ENCODE measurements around the gene LRRC7.

The LRRC7 gene

GRCh38 chr1:69847670-69848069 lies 279.9 kb downstream of the LRRC7 start:
- Histone ChIP-seq H3K4me2 (ENCODE audit: low read depth, low read length) (no peak overlapping the region), H3K4me3 (ENCODE audit: low read length) (no peak overlapping the region), H3F3A (ENCODE audit: insufficient read depth, low read length) (no peaks in the 10 kb centered on the region), H3K9ac (ENCODE audit: low read length) (no peak overlapping the region), H2AFZ (ENCODE audit: low read length) (no peak overlapping the region), H3K79me2 (ENCODE audit: low read length) (no peaks in the 10 kb centered on the region), H3K4me1 (ENCODE audit: low read length) (no peaks in the 10 kb centered on the region), H3K9me2 (replicated peaks; ENCODE audit: insufficient read depth, low read length) (no peaks in the 10 kb centered on the region), H3K9me3 (replicated peaks; ENCODE audit: insufficient read depth, low read length) (no peaks in the 10 kb centered on the region), H3K36me3 (replicated peaks; ENCODE audit: insufficient read depth, low read length) (no peaks in the 10 kb centered on the region), H3K27me3 (replicated peaks; ENCODE audit: insufficient read depth, low read length) (no peaks in the 10 kb centered on the region), H3K27ac (ENCODE audit: low read length) (no peak overlapping the region), H4K20me1 (ENCODE audit: insufficient read depth, low read length) (no peaks in the 10 kb centered on the region)
- TF ChIP-seq CTCF (IDR thresholded peaks at IDR 0.05; ENCODE audit: low read length) (no peak), EZH2 (optimal IDR thresholded peaks at IDR 0.05; ENCODE audit: low read depth, low read length) (no peak), EZH2phosphoT487 (IDR thresholded peaks at IDR 0.05; ENCODE audit: low read length) (no peak)
- no peak for DNase-seq

- Histone ChIP-seq H3K4me1 (ENCODE audit: low read length) (no peaks in the 10 kb centered on the region), H3K4me3 (ENCODE audit: low read length) (no peak overlapping the region), H2AFZ (ENCODE audit: low read length) (no peak overlapping the region), H3K27ac (ENCODE audit: low read length) (no peak overlapping the region), H3K27me3 (replicated peaks; ENCODE audit: insufficient read depth, low read length) (no peaks in the 10 kb centered on the region), H3K9me3 (replicated peaks; ENCODE audit: insufficient read depth, low read length) (no peaks in the 10 kb centered on the region), H3K9ac (ENCODE audit: low read length) (no peak overlapping the region), H3F3A (ENCODE audit: insufficient read depth, low read length) (no peaks in the 10 kb centered on the region), H3K36me3 (replicated peaks; ENCODE audit: insufficient read depth, low read length) (no peaks in the 10 kb centered on the region), H3K4me2 (ENCODE audit: low read depth, low read length) (no peak overlapping the region), H3K79me2 (ENCODE audit: low read length) (no peaks in the 10 kb centered on the region), H4K20me1 (ENCODE audit: insufficient read depth, low read length) (no peaks in the 10 kb centered on the region), H3K9me2 (replicated peaks; ENCODE audit: insufficient read depth, low read length) (no peaks in the 10 kb centered on the region)
- TF ChIP-seq CTCF (IDR thresholded peaks at IDR 0.05; ENCODE audit: low read length) = no peak
- TF ChIP-seq EZH2 (optimal IDR thresholded peaks at IDR 0.05; ENCODE audit: low read depth, low read length) = no peak
- no peak for TF ChIP-seq EZH2phosphoT487 (IDR thresholded peaks at IDR 0.05; ENCODE audit: low read length)
- DNase-seq = no peak
These were observed 284.4 kb downstream of the LRRC7 start for GRCh38 chr1:69852151-69852550.

- Histone ChIP-seq H3K27ac (ENCODE audit: low read length) (no peak overlapping the region), H3K27me3 (replicated peaks; ENCODE audit: insufficient read depth, low read length) (no peaks in the 10 kb centered on the region), H3K36me3 (replicated peaks; ENCODE audit: insufficient read depth, low read length) (no peaks in the 10 kb centered on the region), H4K20me1 (ENCODE audit: insufficient read depth, low read length) (no peaks in the 10 kb centered on the region), H3K4me1 (ENCODE audit: low read length) (no peaks in the 10 kb centered on the region), H2AFZ (ENCODE audit: low read length) (no peak overlapping the region), H3K9me2 (replicated peaks; ENCODE audit: insufficient read depth, low read length) (no peaks in the 10 kb centered on the region), H3K4me3 (ENCODE audit: low read length) (no peak overlapping the region), H3K4me2 (ENCODE audit: low read depth, low read length) (no peak overlapping the region), H3K9ac (ENCODE audit: low read length) (no peak overlapping the region), H3K9me3 (replicated peaks; ENCODE audit: insufficient read depth, low read length) (no peaks in the 10 kb centered on the region), H3K79me2 (ENCODE audit: low read length) (no peaks in the 10 kb centered on the region), H3F3A (ENCODE audit: insufficient read depth, low read length) (no peaks in the 10 kb centered on the region)
- no peak for DNase-seq
- TF ChIP-seq CTCF (IDR thresholded peaks at IDR 0.05; ENCODE audit: low read length) = no peak
- TF ChIP-seq EZH2phosphoT487 (IDR thresholded peaks at IDR 0.05; ENCODE audit: low read length) = no peak
- no peak for TF ChIP-seq EZH2 (optimal IDR thresholded peaks at IDR 0.05; ENCODE audit: low read depth, low read length)
These were observed 285.0 kb downstream of the LRRC7 start for GRCh38 chr1:69852706-69853105.
